OCI-LY3 (cell line): ENCODE data around the gene GGN.

Source experiments
- H2AFZ ChIP-seq: fragments of 200-600, 300-600 bp; shearing (Covaris generic); 2 replicates; pipeline ENCODE4 v1.6.0; 2014; ENCODE audit warnings: antibody characterized with exemption, low read depth, low read length
- H3K27ac ChIP-seq: fragments of 200-600, 300-600 bp; sonication (generic); 2 replicates; pipeline ENCODE4 v1.5.1; 2014; ENCODE audit warnings: mild to moderate bottlenecking, low read length, moderate library complexity, mixed read lengths
- H3K27me3 ChIP-seq: fragments of 200-600, 300-600 bp; sonication (generic); 2 replicates; pipeline ENCODE4 v1.6.1; 2014; ENCODE audit warnings: low read depth, low read length, mixed read lengths
- H3K36me3 ChIP-seq: fragments of 200-600, 300-600 bp; sonication (generic); replicated peaks from 2 replicates; pipeline ENCODE3; 2014; ENCODE audit warnings: low read depth, low read length, mixed read lengths
- H3K4me1 ChIP-seq: fragments of 300-600, 200-600 bp; sonication (generic); 2 replicates; pipeline ENCODE4 v1.6.1; 2014; ENCODE audit warnings: low read length, mixed read lengths
- H3K4me2 ChIP-seq: fragments of 200-600, 300-600 bp; sonication (generic); 2 replicates; pipeline ENCODE4 v1.6.1; 2014; ENCODE audit warnings: low read length, mixed read lengths
- H3K4me3 ChIP-seq: fragments of 300-600, 200-600 bp; sonication (generic); 2 replicates; pipeline ENCODE4 v1.5.1; 2014; ENCODE audit warnings: antibody characterized with exemption, mild to moderate bottlenecking, low read length, moderate library complexity
- H3K79me2 ChIP-seq: fragments of 300-600, 200-600 bp; shearing (Covaris generic); 2 replicates; pipeline ENCODE4 v1.6.1; 2014; ENCODE audit warnings: mild to moderate bottlenecking, low read length, mixed read lengths
- H3K9ac ChIP-seq: fragments of 300-600, 200-600 bp; shearing (Covaris generic); 2 replicates; pipeline ENCODE4 v1.6.0; 2014; ENCODE audit warnings: mild to moderate bottlenecking, low read length, moderate library complexity
- H3K9me3 ChIP-seq: fragments of 200-600, 300-600 bp; shearing (Covaris generic); 2 replicates; pipeline ENCODE4 v1.6.1; 2014; ENCODE audit warnings: low read length, mixed read lengths; ENCODE audit not compliant: insufficient read depth
- H4K20me1 ChIP-seq: fragments of 200-600, 300-600 bp; sonication (generic); 2 replicates; pipeline ENCODE4 v1.6.1; 2016; ENCODE audit warnings: low read length, mixed read lengths; ENCODE audit not compliant: insufficient read depth
- EZH2phosphoT487 ChIP-seq: fragments of 200-600 bp; shearing (Covaris generic); IDR thresholded peaks from 2 replicates; pipeline ENCODE4 v1.6.1; 2018; ENCODE audit warnings: antibody characterized with exemption, mixed run types, low read depth
- TF ChIP-seq, protein P1 (sequence below): fragments of 200-600, 300-600 bp; sonication (generic); IDR thresholded peaks from 2 replicates; pipeline ENCODE4 v1.5.1; 2014; ENCODE audit warnings: antibody characterized with exemption, low read length, low read depth

Gene GGN

DNA sequence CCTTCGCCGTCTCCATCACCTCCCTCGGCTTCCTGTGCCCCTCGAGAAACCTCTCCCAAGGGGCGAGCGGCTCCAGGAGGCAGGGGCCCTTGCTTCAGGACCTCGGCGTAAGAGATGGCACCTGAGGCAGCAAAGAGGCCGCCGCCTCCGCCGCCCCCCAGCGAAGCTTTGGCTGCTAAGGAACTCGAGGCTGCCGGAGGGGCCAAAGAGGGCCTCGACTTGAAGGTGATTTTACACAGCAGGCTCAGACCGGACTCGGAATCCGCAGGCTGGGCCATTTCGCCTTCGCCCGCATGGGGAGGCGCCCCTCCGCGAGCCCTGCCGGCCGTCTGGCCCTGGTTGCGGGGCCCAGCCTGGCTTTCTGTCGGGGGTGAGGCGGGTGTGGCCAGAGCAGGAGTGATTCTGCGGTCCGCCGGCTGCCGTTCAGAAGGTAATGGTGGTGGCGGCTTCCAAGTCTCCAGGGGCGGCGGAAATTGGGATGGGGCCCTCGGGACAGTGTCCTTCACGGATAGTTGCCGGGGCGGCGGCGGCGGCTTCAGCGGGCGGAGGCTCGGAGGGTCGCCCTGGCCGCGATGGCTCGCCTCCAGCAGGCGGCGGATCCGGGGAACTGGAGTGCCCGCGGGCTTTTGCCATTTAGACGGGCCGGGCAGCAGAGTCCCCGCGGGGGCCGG, 1.4 kb downstream of the GGN start:
- H2AFZ ChIP-seq = no peak overlapping the region
- H3K4me2 ChIP-seq = no peak overlapping the region
- no peak overlapping the region for H3K4me3 ChIP-seq
- no peaks in the 10 kb centered on the region for H3K27me3 ChIP-seq
- H3K9me3 ChIP-seq = no peaks in the 10 kb centered on the region
- peaks cover 42% of the 10 kb centered on the region for H3K36me3 ChIP-seq
- no peaks in the 10 kb centered on the region for H3K79me2 ChIP-seq
- H3K9ac ChIP-seq = no peak overlapping the region
- TF ChIP-seq EZH2phosphoT487 = no peak
- TF ChIP-seq, protein P1, sequence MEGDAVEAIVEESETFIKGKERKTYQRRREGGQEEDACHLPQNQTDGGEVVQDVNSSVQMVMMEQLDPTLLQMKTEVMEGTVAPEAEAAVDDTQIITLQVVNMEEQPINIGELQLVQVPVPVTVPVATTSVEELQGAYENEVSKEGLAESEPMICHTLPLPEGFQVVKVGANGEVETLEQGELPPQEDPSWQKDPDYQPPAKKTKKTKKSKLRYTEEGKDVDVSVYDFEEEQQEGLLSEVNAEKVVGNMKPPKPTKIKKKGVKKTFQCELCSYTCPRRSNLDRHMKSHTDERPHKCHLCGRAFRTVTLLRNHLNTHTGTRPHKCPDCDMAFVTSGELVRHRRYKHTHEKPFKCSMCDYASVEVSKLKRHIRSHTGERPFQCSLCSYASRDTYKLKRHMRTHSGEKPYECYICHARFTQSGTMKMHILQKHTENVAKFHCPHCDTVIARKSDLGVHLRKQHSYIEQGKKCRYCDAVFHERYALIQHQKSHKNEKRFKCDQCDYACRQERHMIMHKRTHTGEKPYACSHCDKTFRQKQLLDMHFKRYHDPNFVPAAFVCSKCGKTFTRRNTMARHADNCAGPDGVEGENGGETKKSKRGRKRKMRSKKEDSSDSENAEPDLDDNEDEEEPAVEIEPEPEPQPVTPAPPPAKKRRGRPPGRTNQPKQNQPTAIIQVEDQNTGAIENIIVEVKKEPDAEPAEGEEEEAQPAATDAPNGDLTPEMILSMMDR = no peak
- peaks cover 5% of the 10 kb centered on the region; the same call in 1 of the 2 replicates for H3K4me1 ChIP-seq
- 0 out of 2 replicates have a peak, but pooled peaks cover 3% of the 10 kb centered on the region for H4K20me1 ChIP-seq
- no peak overlapping the region for H3K27ac ChIP-seq

DNA sequence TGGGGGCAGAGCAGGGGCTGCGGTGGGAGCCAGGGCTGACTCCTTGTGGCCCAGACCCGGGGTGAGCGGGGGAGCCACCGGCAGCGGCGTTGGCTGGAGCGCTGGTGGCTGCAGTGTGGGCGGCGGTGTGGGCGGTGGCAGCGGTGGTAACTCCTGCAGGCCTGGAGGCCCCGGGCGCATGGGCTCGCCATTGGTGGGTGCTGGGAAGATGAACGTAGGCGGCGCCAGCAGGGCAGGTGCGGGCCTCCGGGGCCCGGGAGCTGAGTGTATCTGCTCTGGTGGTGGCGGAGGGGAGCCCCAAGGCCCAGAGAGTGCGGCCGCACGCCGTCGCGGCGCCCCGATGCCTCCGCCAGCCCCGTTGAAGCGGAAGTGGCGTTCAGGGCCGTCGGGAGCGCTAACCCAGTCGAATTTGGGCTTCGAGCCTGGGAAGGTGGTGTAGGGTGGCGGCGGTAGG, 2.0 kb downstream of the GGN start:
- Histone ChIP-seq H3K9ac (no peak overlapping the region), H3K4me2 (no peak overlapping the region), H3K79me2 (no peaks in the 10 kb centered on the region), H3K36me3 (peaks cover 48% of the 10 kb centered on the region), H4K20me1 (0 out of 2 replicates have a peak, but pooled peaks cover 3% of the 10 kb centered on the region), H3K9me3 (no peaks in the 10 kb centered on the region), H3K27me3 (no peaks in the 10 kb centered on the region), H3K27ac (no peak overlapping the region), H3K4me1 (peaks cover 5% of the 10 kb centered on the region; the same call in 1 of the 2 replicates), H3K4me3 (no peak overlapping the region), H2AFZ (no peak overlapping the region)
- no peak for TF ChIP-seq EZH2phosphoT487
- TF ChIP-seq, protein P1 = no peak

DNA sequence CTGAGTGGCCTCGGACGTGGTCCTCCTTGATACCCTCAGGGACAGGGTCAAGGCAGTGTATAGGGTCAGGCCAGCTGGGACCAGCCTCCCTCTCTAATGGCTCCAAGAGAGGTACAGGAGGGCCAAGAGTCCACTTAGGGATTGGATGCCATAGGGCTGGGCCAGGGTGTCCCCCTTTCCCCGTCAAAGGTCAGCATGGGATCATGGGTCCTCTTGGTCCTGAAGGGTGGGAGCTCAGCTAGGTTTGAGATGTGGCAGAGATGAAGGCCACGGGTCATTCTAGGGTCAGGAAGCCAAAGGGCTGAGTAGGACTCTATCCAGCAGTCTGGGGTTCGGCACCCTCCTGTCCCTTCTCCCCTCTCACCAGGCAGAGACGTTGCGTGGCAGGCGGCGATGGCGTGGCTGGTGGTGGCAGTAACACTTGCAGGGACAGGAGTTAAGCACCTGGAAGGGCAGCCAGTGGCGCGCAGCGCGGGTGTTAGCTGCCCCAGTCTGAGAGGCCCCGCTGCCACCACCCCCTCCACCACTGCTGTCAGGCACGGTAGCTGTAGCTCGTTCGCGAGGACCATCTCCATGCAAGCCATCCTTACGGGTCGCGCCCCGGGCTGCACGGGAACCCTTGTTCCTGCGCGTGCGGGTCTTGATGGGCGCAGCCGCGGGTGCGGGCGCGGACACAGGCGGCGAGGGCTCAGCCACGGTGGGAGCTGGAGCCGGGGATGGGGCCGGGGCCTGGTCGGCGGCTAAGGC, 2.6 kb downstream of the GGN start:
- no peak overlapping the region for H3K9ac ChIP-seq
- no peak overlapping the region for H3K27ac ChIP-seq
- 0 out of 2 replicates have a peak, but pooled peaks cover 3% of the 10 kb centered on the region for H4K20me1 ChIP-seq
- peaks cover 52% of the 10 kb centered on the region for H3K36me3 ChIP-seq
- no peak for TF ChIP-seq EZH2phosphoT487
- TF ChIP-seq, protein P1 = no peak
- H3K4me2 ChIP-seq = no peak overlapping the region
- no peaks in the 10 kb centered on the region for H3K79me2 ChIP-seq
- no peaks in the 10 kb centered on the region for H3K9me3 ChIP-seq
- H3K4me1 ChIP-seq = peaks cover 5% of the 10 kb centered on the region; the same call in 1 of the 2 replicates
- H3K27me3 ChIP-seq = no peaks in the 10 kb centered on the region
- no peak overlapping the region for H2AFZ ChIP-seq
- H3K4me3 ChIP-seq = no peak overlapping the region
